ENCODE results near the gene RFNG. TPM values are rescaled to one million over a fixed set of nuclear protein-coding genes. Genes with fewer than 3 reads are reported as not detected.

Gene RFNG
- total RNA-seq, 6 experiments from 2014 or later: 29.9 to 53.3 (median 43.7) TPM

- peak; percentile 7 to 29 (median 22) for ATAC-seq
- DNase-seq: no peak
- Histone ChIP-seq H3K9me3 (no peaks in the 10 kb centered on the region), H3K4me3 (no peak overlapping the region), H3K27ac (no peak overlapping the region), H3K4me1 (no peaks in the 10 kb centered on the region), H3K27me3 (no peaks in the 10 kb centered on the region), H3K36me3 (peaks cover 0 to 50% (median 17%) of the 10 kb centered on the region in 4 donors)
- intact Hi-C loops (cut with DNase I): no loop called here
- TF ChIP-seq POLR2A (IDR thresholded peaks at IDR 0.05): no peak
- TF ChIP-seq, protein P1, sequence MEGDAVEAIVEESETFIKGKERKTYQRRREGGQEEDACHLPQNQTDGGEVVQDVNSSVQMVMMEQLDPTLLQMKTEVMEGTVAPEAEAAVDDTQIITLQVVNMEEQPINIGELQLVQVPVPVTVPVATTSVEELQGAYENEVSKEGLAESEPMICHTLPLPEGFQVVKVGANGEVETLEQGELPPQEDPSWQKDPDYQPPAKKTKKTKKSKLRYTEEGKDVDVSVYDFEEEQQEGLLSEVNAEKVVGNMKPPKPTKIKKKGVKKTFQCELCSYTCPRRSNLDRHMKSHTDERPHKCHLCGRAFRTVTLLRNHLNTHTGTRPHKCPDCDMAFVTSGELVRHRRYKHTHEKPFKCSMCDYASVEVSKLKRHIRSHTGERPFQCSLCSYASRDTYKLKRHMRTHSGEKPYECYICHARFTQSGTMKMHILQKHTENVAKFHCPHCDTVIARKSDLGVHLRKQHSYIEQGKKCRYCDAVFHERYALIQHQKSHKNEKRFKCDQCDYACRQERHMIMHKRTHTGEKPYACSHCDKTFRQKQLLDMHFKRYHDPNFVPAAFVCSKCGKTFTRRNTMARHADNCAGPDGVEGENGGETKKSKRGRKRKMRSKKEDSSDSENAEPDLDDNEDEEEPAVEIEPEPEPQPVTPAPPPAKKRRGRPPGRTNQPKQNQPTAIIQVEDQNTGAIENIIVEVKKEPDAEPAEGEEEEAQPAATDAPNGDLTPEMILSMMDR (IDR thresholded peaks at IDR 0.05): no peak
- 33% methylated on average over 18 of the region's 28 CpGs for WGBS (ENCODE audit: insufficient coverage, low coverage, low lambda C conversion rate, missing lambda C conversion rate)
Observed at GRCh38 chr17:82077617-82078358, 26.2 kb upstream of the RFNG start.

DNA sequence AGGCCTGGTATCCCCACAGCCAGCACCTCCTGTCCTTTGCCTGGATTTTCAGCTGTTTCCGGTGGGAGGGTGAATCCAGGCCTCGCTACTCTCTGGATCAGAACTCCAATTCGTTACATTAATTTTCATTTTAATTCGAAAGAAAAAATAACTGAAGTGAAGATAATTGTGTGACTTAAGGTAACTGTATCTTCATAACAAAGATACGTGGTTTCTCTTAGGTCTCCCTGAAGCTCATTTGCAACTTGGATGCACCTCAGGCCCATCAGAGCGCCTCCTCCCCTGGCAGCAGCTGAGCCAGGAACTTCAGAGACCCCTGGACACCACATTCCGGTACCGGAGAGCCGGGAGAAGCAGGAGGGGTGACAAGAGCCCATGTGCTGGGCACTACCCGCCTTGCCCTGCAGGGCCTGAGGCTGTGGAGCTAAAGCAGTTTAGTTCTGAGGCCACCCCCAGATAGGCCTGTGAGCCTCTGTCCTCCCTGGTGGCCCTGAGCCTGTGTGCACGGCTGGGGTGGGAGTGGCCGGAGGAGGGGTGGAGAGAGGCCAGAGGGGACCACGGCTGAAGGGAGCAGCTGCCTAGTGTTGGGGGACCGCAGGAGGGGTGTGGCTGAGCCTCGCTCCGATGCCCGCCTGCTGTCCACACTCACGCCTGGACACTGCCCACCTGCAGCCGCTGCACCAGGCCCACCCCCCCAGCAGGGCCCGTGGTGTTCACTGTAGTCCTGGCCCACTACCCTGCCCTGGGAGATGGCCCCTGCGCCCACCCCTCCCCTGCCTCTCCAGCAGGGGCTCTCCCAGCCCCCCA, 25.4 kb upstream of the RFNG start:
- Histone ChIP-seq H3K36me3 (peaks cover 0 to 42% (median 13%) of the 10 kb centered on the region in 4 donors), H3K9me3 (no peaks in the 10 kb centered on the region), H3K4me1 (no peaks in the 10 kb centered on the region), H3K27ac (no peak overlapping the region), H3K4me3 (no peak overlapping the region), H3K27me3 (no peaks in the 10 kb centered on the region)
- DNase-seq (no peak), ATAC-seq (peak; percentile 13 to 43 (median 36))
- TF ChIP-seq, protein P1 (IDR thresholded peaks at IDR 0.05): no peak
- no peak for TF ChIP-seq POLR2A (IDR thresholded peaks at IDR 0.05)
- intact Hi-C loops (cut with DNase I): no loop called here
- WGBS (ENCODE audit: insufficient coverage, low coverage, low lambda C conversion rate, missing lambda C conversion rate): 46% methylated on average over 5 of the region's 21 CpGs

GRCh38 chr17:82076018-82076784, 24.6 kb upstream of the RFNG start:
- WGBS (ENCODE audit: insufficient coverage, low coverage, low lambda C conversion rate, missing lambda C conversion rate): 34% methylated on average over 23 of the region's 25 CpGs
- Histone ChIP-seq H3K9me3 (no peaks in the 10 kb centered on the region), H3K27me3 (no peaks in the 10 kb centered on the region), H3K4me1 (no peaks in the 10 kb centered on the region), H3K4me3 (no peak overlapping the region), H3K27ac (no peak overlapping the region), H3K36me3 (peaks cover 0 to 34% (median 9%) of the 10 kb centered on the region in 4 donors)
- intact Hi-C loops (cut with DNase I): no loop called here
- DNase-seq: no peak
- TF ChIP-seq, protein P1 (IDR thresholded peaks at IDR 0.05): no peak
- TF ChIP-seq POLR2A (IDR thresholded peaks at IDR 0.05): no peak
- ATAC-seq: peak; percentile 0 to 39 (median 18)

DNA sequence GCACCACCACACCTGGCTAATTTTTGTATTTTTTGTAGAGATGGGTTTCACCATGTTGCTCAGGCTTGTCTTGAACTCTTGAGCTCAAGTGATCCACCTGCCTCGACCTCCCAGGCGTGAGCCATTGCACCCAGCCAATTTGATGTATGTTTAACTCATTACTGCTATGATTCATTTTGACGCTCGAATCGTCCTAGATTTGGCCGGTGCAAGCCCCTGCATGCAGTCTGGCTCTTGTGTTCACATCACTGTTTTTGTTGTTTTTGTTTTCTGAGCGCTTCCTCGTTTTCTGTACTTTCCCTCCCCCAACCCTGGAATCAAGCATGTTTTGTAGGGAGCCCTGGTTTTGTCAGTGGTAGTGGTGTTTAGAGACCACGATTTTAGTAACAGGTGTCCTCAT, 21.8 kb upstream of the RFNG start:
- no peak for ATAC-seq
- Histone ChIP-seq H3K36me3 (peaks cover 0 to 8% (median 0%) of the 10 kb centered on the region in 4 donors), H3K4me1 (no peaks in the 10 kb centered on the region), H3K27me3 (no peaks in the 10 kb centered on the region), H3K27ac (no peak overlapping the region), H3K9me3 (no peaks in the 10 kb centered on the region), H3K4me3 (no peak overlapping the region)
- no peak for DNase-seq
- TF ChIP-seq POLR2A (IDR thresholded peaks at IDR 0.05): no peak
- TF ChIP-seq, protein P1 (IDR thresholded peaks at IDR 0.05): no peak
- intact Hi-C loops (cut with DNase I): no loop called here
- 47% methylated on average over 7 of the region's 9 CpGs for WGBS (ENCODE audit: insufficient coverage, low coverage, low lambda C conversion rate, missing lambda C conversion rate)

All from right lobe of liver (tissue), 6 donors.